ENCODE measurements around the gene CFDP1.

The CFDP1 gene

GRCh38 chr16:75254359-75254837 is 178.9 kb downstream of the CFDP1 start:
- DNase-seq (ENCODE audit: low spot score) = no peak
- TF ChIP-seq CTCF (IDR thresholded peaks at IDR 0.05; ENCODE audit: borderline replicate concordance, control extremely low read depth, extremely low read depth, insufficient read depth, missing control alignments) = no peak
- in situ Hi-C loops (cut with MboI; ENCODE audit: low sequenced_read_pairs, unreplicated experiment) = no loop called here

DNA sequence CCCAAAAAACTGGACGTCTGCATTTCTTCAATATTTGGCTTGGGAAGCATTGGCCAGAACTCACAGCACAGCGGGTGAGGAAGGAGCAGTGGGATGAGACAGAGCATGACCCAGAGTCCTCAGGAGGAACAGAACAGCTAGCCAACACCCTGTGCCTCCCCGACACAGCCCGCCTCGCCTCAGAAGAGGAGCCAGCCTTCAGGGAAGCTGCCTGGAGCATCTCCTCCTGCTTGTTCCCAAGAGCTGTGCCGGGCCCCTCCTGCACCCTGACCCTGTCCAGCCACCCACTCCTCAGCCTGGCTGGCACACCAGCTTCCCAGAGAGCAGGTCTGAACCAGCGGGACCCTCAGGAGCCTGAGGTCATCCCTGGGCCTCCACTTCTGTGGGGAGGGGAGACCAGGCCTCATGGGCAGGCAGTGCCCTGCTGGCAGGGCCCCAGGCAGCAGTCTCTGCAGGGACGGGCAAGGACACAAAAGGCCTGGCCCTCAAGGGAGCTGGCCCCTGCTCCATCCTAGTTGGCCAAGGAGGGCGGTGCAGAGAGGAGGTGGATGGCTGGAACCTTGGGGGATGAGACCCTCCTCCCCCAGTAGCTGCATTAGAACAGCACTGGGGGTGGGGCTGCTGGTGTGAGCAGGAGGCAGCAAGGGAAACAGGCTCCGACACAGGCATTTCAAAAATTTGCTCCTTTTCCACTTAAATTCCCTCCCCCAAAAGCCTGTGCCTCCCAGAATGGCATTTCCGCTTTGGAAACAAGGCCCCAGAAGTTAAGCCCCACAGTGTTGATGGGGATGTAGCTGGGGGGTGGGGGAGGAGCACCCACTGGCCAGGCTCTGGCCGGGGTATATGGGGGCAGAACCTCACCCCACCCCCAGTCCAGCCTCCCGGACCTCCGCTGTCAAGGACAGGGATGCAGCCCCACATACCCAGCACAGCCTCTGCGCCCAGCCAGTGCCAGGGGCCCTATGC is 180.1 kb downstream of the CFDP1 start:
- no peak for DNase-seq (ENCODE audit: low spot score)
- no peak for TF ChIP-seq CTCF (IDR thresholded peaks at IDR 0.05; ENCODE audit: borderline replicate concordance, control extremely low read depth, extremely low read depth, insufficient read depth, missing control alignments)
- in situ Hi-C loops (cut with MboI; ENCODE audit: low sequenced_read_pairs, unreplicated experiment) = no loop called here

DNA sequence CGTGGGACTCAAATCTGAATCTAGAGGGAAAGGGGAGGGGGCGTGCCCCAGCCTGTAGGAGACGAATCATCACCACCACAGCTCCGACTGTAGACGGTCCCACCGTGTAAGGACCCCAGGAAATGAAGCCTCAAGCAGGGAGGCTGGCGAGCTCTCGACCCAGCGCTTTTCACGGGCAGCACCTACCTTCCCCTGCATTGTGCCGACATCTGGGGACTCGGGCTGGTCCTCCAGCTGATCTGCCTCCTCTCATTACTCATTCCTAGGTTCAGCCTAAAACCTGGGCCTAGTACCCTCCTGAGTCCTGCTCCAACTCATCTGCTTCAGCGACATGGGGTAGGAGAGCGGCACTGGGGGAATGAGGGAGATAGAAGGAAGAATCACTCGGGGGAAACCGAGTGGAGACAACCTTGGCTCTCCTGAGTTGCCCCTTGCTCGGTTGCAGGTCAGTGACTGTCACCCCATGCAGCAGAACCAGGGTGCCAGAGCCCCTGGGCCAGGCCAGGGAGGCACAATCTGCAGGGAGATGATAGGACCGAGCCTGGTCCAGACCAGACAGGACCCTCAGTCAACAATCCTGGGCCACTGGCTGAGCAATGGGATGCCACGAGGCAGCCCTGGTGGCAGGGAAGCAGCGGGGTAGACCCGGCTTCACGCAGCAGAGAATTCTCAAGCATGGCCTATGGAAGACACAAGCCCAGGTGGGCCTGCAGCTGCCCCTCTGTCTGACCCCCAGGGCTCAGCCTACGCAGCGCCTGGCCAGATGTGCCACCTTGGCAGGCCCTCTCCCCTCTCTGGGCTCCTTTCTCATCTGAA is 181.0 kb downstream of the CFDP1 start:
- DNase-seq (ENCODE audit: low spot score) = no peak
- no peak for TF ChIP-seq CTCF (IDR thresholded peaks at IDR 0.05; ENCODE audit: borderline replicate concordance, control extremely low read depth, extremely low read depth, insufficient read depth, missing control alignments)
- in situ Hi-C loops (cut with MboI; ENCODE audit: low sequenced_read_pairs, unreplicated experiment) = no loop called here

DNA sequence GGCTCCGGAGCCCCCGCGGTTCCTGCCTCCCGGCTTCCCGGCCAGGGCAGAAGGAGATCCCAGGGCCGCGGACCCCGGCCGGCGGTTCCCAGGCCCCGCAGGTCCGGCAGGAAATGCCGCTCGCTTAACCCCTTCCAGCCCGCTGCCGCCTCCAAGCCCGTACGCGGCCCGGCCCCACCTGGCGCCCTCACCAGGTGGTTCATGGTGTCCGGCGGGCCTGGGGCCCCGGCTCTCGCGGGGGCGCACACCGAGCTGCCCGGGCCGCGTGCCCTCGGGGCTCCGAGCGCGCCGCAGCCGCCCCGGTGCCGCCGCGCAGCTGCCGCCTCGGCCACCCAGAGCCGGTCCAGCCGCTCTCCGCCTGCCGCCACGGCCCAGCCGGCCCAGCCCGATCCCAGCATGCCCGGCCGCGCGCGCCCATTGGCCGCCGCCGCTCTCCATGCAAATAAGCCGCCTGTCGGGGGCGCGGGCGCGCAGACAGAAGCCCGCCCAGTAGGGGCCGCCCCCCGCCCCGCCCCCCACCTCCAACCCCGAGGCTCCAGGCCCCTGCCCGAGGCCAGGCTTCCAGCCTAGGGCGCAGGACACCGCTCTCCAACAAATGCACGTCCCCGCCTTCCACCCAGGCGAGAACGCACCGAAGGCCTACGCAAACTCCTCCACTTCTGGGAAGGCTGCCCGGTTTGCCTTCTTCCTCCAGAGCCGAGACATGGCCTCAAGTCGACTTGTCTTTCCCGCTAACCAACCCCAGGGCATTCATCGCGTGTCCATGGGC is 181.8 kb downstream of the CFDP1 start, which contains the start of gene BCAR1:
Gene BCAR1, minus strand, starts transcription at position 345 of the 769 bp plus-strand sequence. Its CDS starts 142 bp downstream, at position 203.
- DNase-seq (ENCODE audit: low spot score) = peak; percentile 94
- in situ Hi-C loops (cut with MboI; ENCODE audit: low sequenced_read_pairs, unreplicated experiment) = no loop called here
- TF ChIP-seq CTCF (IDR thresholded peaks at IDR 0.05; ENCODE audit: borderline replicate concordance, control extremely low read depth, extremely low read depth, insufficient read depth, missing control alignments) = peak; percentile 12

DNA sequence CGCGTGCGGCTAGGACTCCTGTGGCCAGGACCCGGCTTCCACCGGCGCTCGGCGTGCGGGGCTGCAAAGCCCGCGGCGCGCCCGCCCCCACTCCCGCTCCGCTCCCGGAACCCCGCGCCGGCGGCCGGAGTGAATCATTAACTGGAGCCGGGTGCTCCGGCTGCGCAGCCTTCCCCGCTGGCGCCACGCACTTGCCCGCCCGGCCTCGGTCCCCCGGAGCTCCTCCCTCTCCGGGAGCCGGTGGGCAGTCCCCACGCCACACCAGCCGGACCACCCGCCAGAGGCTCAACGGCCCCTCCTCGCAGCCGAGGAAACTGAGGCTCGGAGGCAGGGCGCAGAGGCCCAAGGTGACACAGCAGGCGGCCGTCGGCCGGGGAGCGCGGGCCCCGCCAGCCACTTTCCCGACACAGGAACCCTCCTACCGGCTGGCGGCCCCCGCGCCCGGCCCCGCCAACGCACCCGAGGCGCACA is 182.5 kb downstream of the CFDP1 start:
- no peak for TF ChIP-seq CTCF (IDR thresholded peaks at IDR 0.05; ENCODE audit: borderline replicate concordance, control extremely low read depth, extremely low read depth, insufficient read depth, missing control alignments)
- in situ Hi-C loops (cut with MboI; ENCODE audit: low sequenced_read_pairs, unreplicated experiment) = no loop called here
- peak; percentile 70 for DNase-seq (ENCODE audit: low spot score)
